HEK293 (cell line): ENCODE data around the gene TTLL12.

Experiments used
- CTCF ChIA-PET: fragments of 350-600 bp; formaldehyde crosslinking; extraction: SDS; loops from one replicate; lab custom pipeline; 2021; ENCODE audit warnings: antibody characterized with exemption; lab: Yijun Ruan, JAX
- POLR2A ChIA-PET: fragments of 300-600 bp; formaldehyde crosslinking; extraction: SDS; loops from one replicate; lab custom pipeline; 2020; ENCODE audit warnings: antibody characterized with exemption, inconsistent platforms; lab: Yijun Ruan, JAX
- H3K27ac ChIP-seq: fragments of 200-500 bp; sonication (Bioruptor generic); 2 replicates; pipeline ENCODE4 v1.5.1; 2014; ENCODE audit warnings: low read depth, low read length, control low read depth, inconsistent platforms; ENCODE audit errors: extremely low read depth
- H3K36me3 ChIP-seq, 2 experiments: fragments of 200-500 bp in 1 of 2; sonication (Bioruptor generic) in 1 of 2; 1 replicate in 1 of 2; 2 replicates in 1 of 2; pipeline ENCODE4 v1.5.1; 2014 to 2017; ENCODE audit warnings: inconsistent platforms in 2 of 2, low read length in 2 of 2; ENCODE audit not compliant: control insufficient read depth in 2 of 2, insufficient read depth in 1 of 2
- H3K4me1 ChIP-seq: fragments of 200-500 bp; sonication (Bioruptor generic); 2 replicates; pipeline ENCODE4 v1.5.1; 2014; ENCODE audit warnings: mild to moderate bottlenecking, low read length, inconsistent platforms; ENCODE audit not compliant: control insufficient read depth, insufficient read depth
- H3K4me3 ChIP-seq: 2 replicates; pipeline ENCODE4 v1.5.1; 2011; ENCODE audit warnings: low read depth, mild to moderate bottlenecking, control low read depth, low read length, moderate library complexity
- H3K9me3 ChIP-seq: fragments of 200-500 bp; sonication (Bioruptor generic); 2 replicates; pipeline ENCODE4 v1.5.1; 2014; ENCODE audit warnings: low read depth, low read length, inconsistent platforms; ENCODE audit not compliant: control insufficient read depth, insufficient read depth
- HOXA7 ChIP-seq: sonication (generic); formaldehyde crosslinking; IDR thresholded peaks from 2 replicates; pipeline ENCODE4 v1.8.1; 2022; ENCODE audit warnings: missing genetic modification reagents, borderline replicate concordance
- MYNN ChIP-seq: fragments of 450-650 bp; formaldehyde crosslinking; IDR thresholded peaks from 2 replicates; pipeline ENCODE4 v1.5.1; 2016; ENCODE audit warnings: missing biosample characterization, missing genetic modification characterization, borderline replicate concordance
- SALL2 ChIP-seq: fragments of 450-650 bp; formaldehyde crosslinking; IDR thresholded peaks from 2 replicates; pipeline ENCODE4 v1.5.0; 2017; ENCODE audit warnings: missing biosample characterization, mild to moderate bottlenecking, missing genetic modification characterization, borderline replicate concordance
- SP3 ChIP-seq: fragments of 450-650 bp; formaldehyde crosslinking; IDR thresholded peaks from 2 replicates; pipeline ENCODE4 v1.5.1; 2016; ENCODE audit warnings: missing biosample characterization, missing genetic modification characterization
- TRIM28 ChIP-seq: IDR thresholded peaks from 2 replicates; pipeline ENCODE4 v1.6.1; 2011; ENCODE audit warnings: low read length, control low read depth, borderline replicate concordance
- WT1 ChIP-seq: fragments of 450-650 bp; formaldehyde crosslinking; IDR thresholded peaks from 2 replicates; pipeline ENCODE4 v1.5.1; 2016; ENCODE audit warnings: missing biosample characterization, missing genetic modification characterization
- YY1 ChIP-seq: fragments of 450-650 bp; formaldehyde crosslinking; IDR thresholded peaks from 2 replicates; pipeline ENCODE4 v1.5.1; 2018; ENCODE audit warnings: missing biosample characterization, missing genetic modification characterization
- ZBTB21 ChIP-seq: fragments of 450-650 bp; formaldehyde crosslinking; IDR thresholded peaks from 2 replicates; pipeline ENCODE4 v1.5.1; 2017; ENCODE audit warnings: missing biosample characterization, missing genetic modification characterization
- ZNF138 ChIP-seq: fragments of 450-650 bp; formaldehyde crosslinking; IDR thresholded peaks from 2 replicates; pipeline ENCODE4 v1.5.1; 2016; ENCODE audit warnings: missing biosample characterization, missing genetic modification characterization, borderline replicate concordance
- ZNF16 ChIP-seq: fragments of 450-650 bp; formaldehyde crosslinking; IDR thresholded peaks from 2 replicates; pipeline ENCODE4 v1.5.1; 2016; ENCODE audit warnings: low read depth, missing biosample characterization, missing genetic modification characterization
- ZNF184 ChIP-seq: fragments of 450-650 bp; IDR thresholded peaks from 2 replicates; pipeline ENCODE4 v1.5.1; 2018; ENCODE audit warnings: missing biosample characterization, mild to moderate bottlenecking, missing genetic modification characterization
- ZNF19 ChIP-seq: fragments of 450-650 bp; formaldehyde crosslinking; IDR thresholded peaks from 2 replicates; pipeline ENCODE4; 2016; ENCODE audit warnings: missing biosample characterization, missing genetic modification characterization, low read depth
- ZNF324 ChIP-seq: fragments of 450-650 bp; formaldehyde crosslinking; IDR thresholded peaks from 2 replicates; pipeline ENCODE4 v1.5.1; 2016; ENCODE audit warnings: missing biosample characterization, missing genetic modification characterization
- ZNF350 ChIP-seq: fragments of 450-650 bp; formaldehyde crosslinking; IDR thresholded peaks from 2 replicates; pipeline ENCODE4 v1.5.0; 2017; ENCODE audit warnings: missing biosample characterization, mild to moderate bottlenecking, missing genetic modification characterization
- ZNF37A ChIP-seq: fragments of 450-650 bp; IDR thresholded peaks from 2 replicates; pipeline ENCODE4 v1.5.1; 2018; ENCODE audit warnings: missing biosample characterization, missing genetic modification characterization
- ZNF391 ChIP-seq: fragments of 450-650 bp; formaldehyde crosslinking; IDR thresholded peaks from 2 replicates; pipeline ENCODE4 v1.5.1; 2016; ENCODE audit warnings: low read depth, missing biosample characterization, missing genetic modification characterization, borderline replicate concordance
- ZNF510 ChIP-seq: fragments of 450-650 bp; formaldehyde crosslinking; IDR thresholded peaks from 2 replicates; pipeline ENCODE4 v1.5.1; 2018; ENCODE audit warnings: mild to moderate bottlenecking, missing genetic modification characterization, missing biosample characterization; ENCODE audit not compliant: insufficient replicate concordance
- ZNF544 ChIP-seq: fragments of 450-650 bp; formaldehyde crosslinking; IDR thresholded peaks from 2 replicates; pipeline ENCODE4 v1.5.0; 2017; ENCODE audit warnings: missing biosample characterization, missing genetic modification characterization
- ZNF585B ChIP-seq: fragments of 450-650 bp; formaldehyde crosslinking; IDR thresholded peaks from 2 replicates; pipeline ENCODE4 v1.5.1; 2016; ENCODE audit warnings: missing biosample characterization, missing genetic modification characterization
- ZNF596 ChIP-seq: fragments of 450-650 bp; IDR thresholded peaks from 2 replicates; pipeline ENCODE4 v1.5.0; 2018; ENCODE audit warnings: missing biosample characterization, mild to moderate bottlenecking, missing genetic modification characterization, moderate library complexity
- ZNF791 ChIP-seq: fragments of 450-650 bp; formaldehyde crosslinking; IDR thresholded peaks from 2 replicates; pipeline ENCODE4 v1.5.1; 2016; ENCODE audit warnings: missing biosample characterization, missing genetic modification characterization
- TF ChIP-seq, protein P1 (sequence below): fragments of 450-650 bp; formaldehyde crosslinking; IDR thresholded peaks from 2 replicates; pipeline ENCODE4 v1.5.1; 2016; ENCODE audit warnings: missing biosample characterization, missing genetic modification characterization, borderline replicate concordance
- TF ChIP-seq, protein P2 (sequence below): fragments of 450-650 bp; formaldehyde crosslinking; IDR thresholded peaks from 2 replicates; pipeline ENCODE4 v1.5.1; 2016; ENCODE audit warnings: missing biosample characterization, missing genetic modification characterization
- TF ChIP-seq, protein P3 (sequence below): fragments of 450-650 bp; formaldehyde crosslinking; IDR thresholded peaks from 2 replicates; pipeline ENCODE4 v1.5.1; 2016; ENCODE audit warnings: missing biosample characterization, missing genetic modification characterization
- TF ChIP-seq, protein P4 (sequence below): sonication (generic); formaldehyde crosslinking; IDR thresholded peaks from 2 replicates; pipeline ENCODE4 v1.8.1; 2022; ENCODE audit warnings: mild to moderate bottlenecking, moderate library complexity, missing genetic modification reagents
- TF ChIP-seq, protein P5 (sequence below): fragments of 450-650 bp; formaldehyde crosslinking; IDR thresholded peaks from 2 replicates; pipeline ENCODE4 v1.5.1; 2016; ENCODE audit warnings: missing biosample characterization, missing genetic modification characterization
- TF ChIP-seq, protein P6 (sequence below): fragments of 450-650 bp; formaldehyde crosslinking; IDR thresholded peaks from 2 replicates; pipeline ENCODE4 v1.5.1; 2016; ENCODE audit warnings: missing biosample characterization, missing genetic modification characterization

Gene TTLL12

DNA sequence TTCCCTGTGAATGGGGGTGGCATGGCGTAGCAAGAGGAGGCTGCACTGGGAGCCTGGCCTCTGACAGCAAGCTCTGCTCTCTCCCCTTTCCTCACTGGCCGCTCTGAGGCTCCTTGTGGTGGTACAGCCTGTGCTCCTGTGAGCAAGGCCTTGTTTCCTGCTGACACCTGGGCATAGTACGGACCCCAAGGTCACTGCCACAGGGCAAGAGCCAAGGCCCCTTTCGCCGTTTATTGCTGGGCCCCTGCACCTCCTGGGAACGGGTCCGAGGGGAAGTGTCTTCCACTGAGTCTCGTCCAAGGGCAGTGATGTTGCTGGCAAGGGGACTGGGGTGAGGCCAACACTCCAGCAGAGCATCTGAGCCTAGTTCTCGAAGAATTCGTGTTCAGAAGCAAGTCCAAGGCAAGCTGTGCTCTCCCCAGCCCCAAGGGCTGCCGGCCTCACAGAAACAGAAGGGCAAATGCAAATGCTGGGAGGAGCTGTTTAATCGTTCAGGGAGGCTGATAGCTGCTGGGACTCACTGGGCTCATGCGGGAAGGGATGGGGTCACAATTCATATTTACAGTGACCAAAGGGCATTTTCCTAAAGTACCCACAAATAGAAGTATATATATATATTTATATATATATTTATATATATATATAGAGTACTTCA lies 15.9 kb upstream of the TTLL12 start (continued):
- TF ChIP-seq, protein P1, sequence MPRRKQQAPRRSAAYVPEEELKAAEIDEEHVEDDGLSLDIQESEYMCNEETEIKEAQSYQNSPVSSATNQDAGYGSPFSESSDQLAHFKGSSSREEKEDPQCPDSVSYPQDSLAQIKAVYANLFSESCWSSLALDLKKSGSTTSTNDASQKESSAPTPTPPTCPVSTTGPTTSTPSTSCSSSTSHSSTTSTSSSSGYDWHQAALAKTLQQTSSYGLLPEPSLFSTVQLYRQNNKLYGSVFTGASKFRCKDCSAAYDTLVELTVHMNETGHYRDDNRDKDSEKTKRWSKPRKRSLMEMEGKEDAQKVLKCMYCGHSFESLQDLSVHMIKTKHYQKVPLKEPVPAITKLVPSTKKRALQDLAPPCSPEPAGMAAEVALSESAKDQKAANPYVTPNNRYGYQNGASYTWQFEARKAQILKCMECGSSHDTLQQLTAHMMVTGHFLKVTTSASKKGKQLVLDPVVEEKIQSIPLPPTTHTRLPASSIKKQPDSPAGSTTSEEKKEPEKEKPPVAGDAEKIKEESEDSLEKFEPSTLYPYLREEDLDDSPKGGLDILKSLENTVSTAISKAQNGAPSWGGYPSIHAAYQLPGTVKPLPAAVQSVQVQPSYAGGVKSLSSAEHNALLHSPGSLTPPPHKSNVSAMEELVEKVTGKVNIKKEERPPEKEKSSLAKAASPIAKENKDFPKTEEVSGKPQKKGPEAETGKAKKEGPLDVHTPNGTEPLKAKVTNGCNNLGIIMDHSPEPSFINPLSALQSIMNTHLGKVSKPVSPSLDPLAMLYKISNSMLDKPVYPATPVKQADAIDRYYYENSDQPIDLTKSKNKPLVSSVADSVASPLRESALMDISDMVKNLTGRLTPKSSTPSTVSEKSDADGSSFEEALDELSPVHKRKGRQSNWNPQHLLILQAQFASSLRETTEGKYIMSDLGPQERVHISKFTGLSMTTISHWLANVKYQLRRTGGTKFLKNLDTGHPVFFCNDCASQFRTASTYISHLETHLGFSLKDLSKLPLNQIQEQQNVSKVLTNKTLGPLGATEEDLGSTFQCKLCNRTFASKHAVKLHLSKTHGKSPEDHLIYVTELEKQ (tag by site-specific recombination), result no peak
- TF ChIP-seq, protein P2, sequence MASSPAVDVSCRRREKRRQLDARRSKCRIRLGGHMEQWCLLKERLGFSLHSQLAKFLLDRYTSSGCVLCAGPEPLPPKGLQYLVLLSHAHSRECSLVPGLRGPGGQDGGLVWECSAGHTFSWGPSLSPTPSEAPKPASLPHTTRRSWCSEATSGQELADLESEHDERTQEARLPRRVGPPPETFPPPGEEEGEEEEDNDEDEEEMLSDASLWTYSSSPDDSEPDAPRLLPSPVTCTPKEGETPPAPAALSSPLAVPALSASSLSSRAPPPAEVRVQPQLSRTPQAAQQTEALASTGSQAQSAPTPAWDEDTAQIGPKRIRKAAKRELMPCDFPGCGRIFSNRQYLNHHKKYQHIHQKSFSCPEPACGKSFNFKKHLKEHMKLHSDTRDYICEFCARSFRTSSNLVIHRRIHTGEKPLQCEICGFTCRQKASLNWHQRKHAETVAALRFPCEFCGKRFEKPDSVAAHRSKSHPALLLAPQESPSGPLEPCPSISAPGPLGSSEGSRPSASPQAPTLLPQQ (tag by site-specific recombination), result no peak
- TF ChIP-seq ZNF350 (tag by site-specific recombination) (no peak), ZNF37A (tag by site-specific recombination) (no peak), HOXA7 (no peak), ZNF391 (tag by site-specific recombination) (no peak), ZNF138 (tag by site-specific recombination) (no peak), YY1 (tag by site-specific recombination) (no peak), ZNF544 (tag by site-specific recombination) (no peak), ZNF791 (tag by site-specific recombination) (no peak), ZNF585B (no peak)
- TF ChIP-seq, protein P3, sequence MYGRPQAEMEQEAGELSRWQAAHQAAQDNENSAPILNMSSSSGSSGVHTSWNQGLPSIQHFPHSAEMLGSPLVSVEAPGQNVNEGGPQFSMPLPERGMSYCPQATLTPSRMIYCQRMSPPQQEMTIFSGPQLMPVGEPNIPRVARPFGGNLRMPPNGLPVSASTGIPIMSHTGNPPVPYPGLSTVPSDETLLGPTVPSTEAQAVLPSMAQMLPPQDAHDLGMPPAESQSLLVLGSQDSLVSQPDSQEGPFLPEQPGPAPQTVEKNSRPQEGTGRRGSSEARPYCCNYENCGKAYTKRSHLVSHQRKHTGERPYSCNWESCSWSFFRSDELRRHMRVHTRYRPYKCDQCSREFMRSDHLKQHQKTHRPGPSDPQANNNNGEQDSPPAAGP (tag by site-specific recombination), result no peak
- TF ChIP-seq, all 188 proteins: peak for 0

DNA sequence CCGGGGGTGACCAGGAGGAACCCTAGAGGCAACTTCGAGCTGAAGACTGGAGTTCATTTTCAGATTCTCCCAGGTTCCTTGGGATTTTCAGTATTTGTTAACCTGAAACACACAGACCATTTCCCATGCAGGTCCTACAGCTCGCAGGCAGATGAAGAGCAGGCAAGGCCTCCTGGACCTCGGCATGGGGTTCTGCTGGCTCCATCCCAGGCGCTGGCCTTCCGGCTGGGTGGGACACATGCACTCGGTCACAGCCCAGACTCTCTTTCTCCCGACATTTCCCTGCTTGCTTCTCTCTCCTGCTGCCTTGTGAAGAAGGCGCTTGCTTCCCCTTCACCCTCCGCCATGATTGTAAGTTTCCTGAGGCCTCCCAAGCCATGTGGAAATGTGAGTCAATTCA lies 15.4 kb upstream of the TTLL12 start:
- H3K36me3 ChIP-seq, result no peaks in the 10 kb centered on the region
- H3K27ac ChIP-seq, result no peak overlapping the region
- no peak overlapping the region for H3K4me3 ChIP-seq
- ChIA-PET POLR2A (interaction anchor here (3.9 kb wide), 1 partner anchor 15 kb away, joined by 20 read pairs; no protein-coding TSS in a partner anchor), CTCF (interaction anchor here (0.6 to 2.4 kb wide), 2 partner anchors 14 to 184 kb away, joined by 3 to 13 read pairs; no protein-coding TSS in a partner anchor)
- H3K9me3 ChIP-seq, result no peaks in the 10 kb centered on the region
- TF ChIP-seq SALL2 (tag by site-specific recombination), result no peak
- TF ChIP-seq, protein P4, sequence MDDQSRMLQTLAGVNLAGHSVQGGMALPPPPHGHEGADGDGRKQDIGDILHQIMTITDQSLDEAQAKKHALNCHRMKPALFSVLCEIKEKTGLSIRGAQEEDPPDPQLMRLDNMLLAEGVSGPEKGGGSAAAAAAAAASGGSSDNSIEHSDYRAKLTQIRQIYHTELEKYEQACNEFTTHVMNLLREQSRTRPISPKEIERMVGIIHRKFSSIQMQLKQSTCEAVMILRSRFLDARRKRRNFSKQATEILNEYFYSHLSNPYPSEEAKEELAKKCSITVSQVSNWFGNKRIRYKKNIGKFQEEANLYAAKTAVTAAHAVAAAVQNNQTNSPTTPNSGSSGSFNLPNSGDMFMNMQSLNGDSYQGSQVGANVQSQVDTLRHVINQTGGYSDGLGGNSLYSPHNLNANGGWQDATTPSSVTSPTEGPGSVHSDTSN (CRISPR knock-in tag), result no peak
- no peak for TF ChIP-seq ZNF324
- no peak for TF ChIP-seq ZNF596 (tag by site-specific recombination)
- no peak for TF ChIP-seq ZNF19
- no peak for TF ChIP-seq ZNF184 (tag by site-specific recombination)
- TF ChIP-seq ZBTB21 (tag by site-specific recombination), result no peak
- no peak for TF ChIP-seq WT1 (tag by site-specific recombination)
- TF ChIP-seq ZNF510 (tag by site-specific recombination), result no peak
- no peak for TF ChIP-seq TRIM28
- no peak for TF ChIP-seq SP3
- TF ChIP-seq MYNN (tag by site-specific recombination), result no peak
- TF ChIP-seq, protein P5, sequence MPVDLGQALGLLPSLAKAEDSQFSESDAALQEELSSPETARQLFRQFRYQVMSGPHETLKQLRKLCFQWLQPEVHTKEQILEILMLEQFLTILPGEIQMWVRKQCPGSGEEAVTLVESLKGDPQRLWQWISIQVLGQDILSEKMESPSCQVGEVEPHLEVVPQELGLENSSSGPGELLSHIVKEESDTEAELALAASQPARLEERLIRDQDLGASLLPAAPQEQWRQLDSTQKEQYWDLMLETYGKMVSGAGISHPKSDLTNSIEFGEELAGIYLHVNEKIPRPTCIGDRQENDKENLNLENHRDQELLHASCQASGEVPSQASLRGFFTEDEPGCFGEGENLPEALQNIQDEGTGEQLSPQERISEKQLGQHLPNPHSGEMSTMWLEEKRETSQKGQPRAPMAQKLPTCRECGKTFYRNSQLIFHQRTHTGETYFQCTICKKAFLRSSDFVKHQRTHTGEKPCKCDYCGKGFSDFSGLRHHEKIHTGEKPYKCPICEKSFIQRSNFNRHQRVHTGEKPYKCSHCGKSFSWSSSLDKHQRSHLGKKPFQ (tag by site-specific recombination), result no peak
- no peak for TF ChIP-seq ZNF16 (tag by site-specific recombination)
- TF ChIP-seq, protein P6, sequence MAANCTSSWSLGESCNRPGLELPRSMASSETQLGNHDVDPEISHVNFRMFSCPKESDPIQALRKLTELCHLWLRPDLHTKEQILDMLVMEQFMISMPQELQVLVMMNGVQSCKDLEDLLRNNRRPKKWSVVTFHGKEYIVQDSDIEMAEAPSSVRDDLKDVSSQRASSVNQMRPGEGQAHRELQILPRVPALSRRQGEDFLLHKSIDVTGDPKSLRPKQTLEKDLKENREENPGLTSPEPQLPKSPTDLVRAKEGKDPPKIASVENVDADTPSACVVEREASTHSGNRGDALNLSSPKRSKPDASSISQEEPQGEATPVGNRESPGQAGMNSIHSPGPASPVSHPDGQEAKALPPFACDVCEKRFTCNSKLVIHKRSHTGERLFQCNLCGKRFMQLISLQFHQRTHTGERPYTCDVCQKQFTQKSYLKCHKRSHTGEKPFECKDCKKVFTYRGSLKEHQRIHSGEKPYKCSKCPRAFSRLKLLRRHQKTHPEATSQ (tag by site-specific recombination), result no peak
- no peaks in the 10 kb centered on the region for H3K4me1 ChIP-seq
